ENCODE measurements around the gene SAMHD1. TPM values are rescaled to one million over a fixed set of nuclear protein-coding genes. Genes with fewer than 3 reads are reported as not detected.
"Not testable (repeated sequence)": the region's sequence is repeated elsewhere in the genome, so short reads cannot be mapped to it uniquely, and the experiment has no call there.

SAMHD1 gene
- total and polyA plus RNA-seq, 2 donors (not counting 1 experiment from before 2014, with no cell fraction given) = 7.9 to 12.8 TPM

- no peak overlapping the region for H3K4me3 ChIP-seq (ENCODE audit: control extremely low read depth in 1 of 5, extremely low read depth in 1 of 5, insufficient read depth in 1 of 5, low read depth in 2 of 5, low read length in 4 of 5)
- peaks cover 10 to 16% of the 10 kb centered on the region in 2 experiments for H3K36me3 ChIP-seq (replicated peaks in 1 of 2; ENCODE audit: control extremely low read depth in 1 of 2, control insufficient read depth in 1 of 2, extremely low read depth in 1 of 2, insufficient read depth in 2 of 2, low read length in 1 of 2)
- no peaks in the 10 kb centered on the region for H3K79me2 ChIP-seq (ENCODE audit: control insufficient read depth, insufficient read depth, low read length)
- H3K4me1 ChIP-seq (ENCODE audit: control insufficient read depth in 2 of 2, insufficient read depth in 2 of 2, low read length in 2 of 2) = no peaks in the 10 kb centered on the region
- ChIA-PET POLR2A (interaction anchor here (0.6 kb wide), 1 partner anchor 122 kb away, joined by 3 read pairs; no protein-coding TSS in a partner anchor), CTCF (interaction anchor here (0.7 to 2.7 kb wide), 2 partner anchors 19 to 146 kb away, joined by 3 to 10 read pairs; no protein-coding TSS in a partner anchor)
- H3K9me3 ChIP-seq (ENCODE audit: control extremely low read depth in 1 of 3, control insufficient read depth in 2 of 3, insufficient read depth in 1 of 3, low read length in 2 of 3) = no peaks in the 10 kb centered on the region
- Mint-ChIP-seq H3K4me3 (no peak overlapping the region), H3K27me3 (no peaks in the 10 kb centered on the region), H3K9me3 (ENCODE audit: insufficient read depth) (no peaks in the 10 kb centered on the region), H3K27ac (no peak overlapping the region), H3K4me1 (no peaks in the 10 kb centered on the region)
- ATAC-seq (ENCODE audit: low read depth) (no peak), DNase-seq (no peak)
- TF ChIP-seq EZH2 (IDR thresholded peaks at IDR 0.05; ENCODE audit: borderline replicate concordance, insufficient read depth, low read depth, low read length, poor library complexity, severe bottlenecking) = no peak
- TF ChIP-seq CTCF (IDR thresholded peaks at IDR 0.05) = no peak
- no peaks in the 10 kb centered on the region for H3K27me3 ChIP-seq (replicated peaks in 1 of 4; ENCODE audit: control extremely low read depth in 1 of 4, control insufficient read depth in 3 of 4, insufficient read depth in 4 of 4, low read length in 3 of 4)
- no peak overlapping the region for H3K9ac ChIP-seq (ENCODE audit: low read length)
- H3K4me2 ChIP-seq (replicated peaks; ENCODE audit: low read depth, low read length, poor library complexity, severe bottlenecking) = no peak overlapping the region
- intact Hi-C loops (cut with micrococcal nuclease) = no loop called here
- H3K27ac ChIP-seq (ENCODE audit: low read length in 2 of 2) = no peak overlapping the region
- no peaks in the 10 kb centered on the region for H4K20me1 ChIP-seq (ENCODE audit: control insufficient read depth, insufficient read depth, low read length, poor library complexity, severe bottlenecking)
- WGBS (ENCODE audit: insufficient coverage) = no CpG with 5 or more reads among the region's 8 CpGs
- H2AFZ ChIP-seq (ENCODE audit: insufficient read depth, low read depth, low read length, poor library complexity, severe bottlenecking) = no peak overlapping the region
Observed at GRCh38 chr20:36936341-36936740, 15.2 kb downstream of the SAMHD1 start.

- ATAC-seq (ENCODE audit: low read depth); H3K27ac ChIP-seq (ENCODE audit: low read length in 2 of 2); H3K27me3 Mint-ChIP-seq; H3K79me2 ChIP-seq (ENCODE audit: control insufficient read depth, insufficient read depth, low read length); H3K27me3 ChIP-seq (replicated peaks in 1 of 4; ENCODE audit: control extremely low read depth in 1 of 4, control insufficient read depth in 3 of 4, insufficient read depth in 4 of 4, low read length in 3 of 4); H3K4me1 ChIP-seq (ENCODE audit: control insufficient read depth in 2 of 2, insufficient read depth in 2 of 2, low read length in 2 of 2); intact Hi-C loops (cut with micrococcal nuclease); H3K4me1 Mint-ChIP-seq; H3K4me3 Mint-ChIP-seq; H4K20me1 ChIP-seq (ENCODE audit: control insufficient read depth, insufficient read depth, low read length, poor library complexity, severe bottlenecking); DNase-seq; H2AFZ ChIP-seq (ENCODE audit: insufficient read depth, low read depth, low read length, poor library complexity, severe bottlenecking); H3K9ac ChIP-seq (ENCODE audit: low read length); H3K27ac Mint-ChIP-seq; H3K9me3 Mint-ChIP-seq (ENCODE audit: insufficient read depth); H3K9me3 ChIP-seq (ENCODE audit: control extremely low read depth in 1 of 3, control insufficient read depth in 2 of 3, insufficient read depth in 1 of 3, low read length in 2 of 3); H3K4me3 ChIP-seq (ENCODE audit: control extremely low read depth in 1 of 5, extremely low read depth in 1 of 5, insufficient read depth in 1 of 5, low read depth in 2 of 5, low read length in 4 of 5); H3K4me2 ChIP-seq (replicated peaks; ENCODE audit: low read depth, low read length, poor library complexity, severe bottlenecking): not testable (repeated sequence)
- WGBS (ENCODE audit: insufficient coverage) = 97% methylated on average over 15 of the region's 16 CpGs
- ChIA-PET POLR2A (interaction anchor here (0.6 kb wide), 1 partner anchor 403 kb away, joined by 5 read pairs; no protein-coding TSS in a partner anchor), CTCF (interaction anchor here (0.6 kb wide), 1 partner anchor 1632 kb away, joined by 3 read pairs; no protein-coding TSS in a partner anchor)
- H3K36me3 ChIP-seq (replicated peaks in 1 of 2; ENCODE audit: control extremely low read depth in 1 of 2, control insufficient read depth in 1 of 2, extremely low read depth in 1 of 2, insufficient read depth in 2 of 2, low read length in 1 of 2) = peaks cover 8 to 29% of the 10 kb centered on the region in 2 experiments
Observed at GRCh38 chr20:36933571-36933970, 17.9 kb downstream of the SAMHD1 start.
